Upper lobe of left lung (tissue), 4 donors: ENCODE results near the gene CT45A8.

ENCODE experiments used
- EP300 ChIP-seq, 4 donors: sonication (generic); formaldehyde crosslinking; IDR thresholded peaks; one replicate each; pipeline ENCODE4 v1.5.1; 2017; ENCODE audit warnings: antibody characterized with exemption in 4 of 4, control low read depth in 2 of 4
- POLR2A ChIP-seq, 4 donors: fragments of 450-650 bp; IDR thresholded peaks; one replicate each; pipeline ENCODE4 v1.5.1; 2016 to 2017; ENCODE audit warnings: antibody characterized with exemption in 4 of 4, mild to moderate bottlenecking in 2 of 4
- TF ChIP-seq, protein P1 (sequence below), 6 experiments: fragments of 450-650 bp in 4 of 6; fragments of 200-600 bp in 2 of 6; sonication (generic) in 2 of 6; IDR thresholded peaks; one replicate each; pipeline ENCODE4 v1.5.1; 2016 to 2019; ENCODE audit warnings: antibody characterized with exemption in 6 of 6

DNA sequence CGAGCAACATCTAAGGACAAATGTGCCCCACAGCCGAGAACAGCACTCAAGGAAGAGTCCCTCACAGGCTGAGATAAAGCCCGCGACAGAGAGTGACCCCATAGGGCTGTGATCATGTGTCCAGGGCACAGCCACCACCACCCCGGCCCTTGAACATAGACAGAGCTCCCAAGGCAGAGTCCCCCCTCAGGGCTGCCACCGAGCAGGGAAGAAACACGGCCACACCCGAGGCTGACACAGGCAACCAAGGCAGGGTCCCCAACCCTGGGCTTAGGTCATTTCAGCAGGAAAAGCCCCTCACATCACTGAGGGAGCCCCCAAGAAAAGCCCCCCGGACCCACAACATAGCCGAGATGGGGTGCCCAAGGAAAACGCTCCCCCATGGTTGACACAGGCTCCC lies 38.4 kb upstream of the CT45A8 start:
- TF ChIP-seq EP300 (IDR thresholded peaks at IDR 0.05) (no peak), POLR2A (IDR thresholded peaks at IDR 0.05) (no peak)
- TF ChIP-seq, protein P1, sequence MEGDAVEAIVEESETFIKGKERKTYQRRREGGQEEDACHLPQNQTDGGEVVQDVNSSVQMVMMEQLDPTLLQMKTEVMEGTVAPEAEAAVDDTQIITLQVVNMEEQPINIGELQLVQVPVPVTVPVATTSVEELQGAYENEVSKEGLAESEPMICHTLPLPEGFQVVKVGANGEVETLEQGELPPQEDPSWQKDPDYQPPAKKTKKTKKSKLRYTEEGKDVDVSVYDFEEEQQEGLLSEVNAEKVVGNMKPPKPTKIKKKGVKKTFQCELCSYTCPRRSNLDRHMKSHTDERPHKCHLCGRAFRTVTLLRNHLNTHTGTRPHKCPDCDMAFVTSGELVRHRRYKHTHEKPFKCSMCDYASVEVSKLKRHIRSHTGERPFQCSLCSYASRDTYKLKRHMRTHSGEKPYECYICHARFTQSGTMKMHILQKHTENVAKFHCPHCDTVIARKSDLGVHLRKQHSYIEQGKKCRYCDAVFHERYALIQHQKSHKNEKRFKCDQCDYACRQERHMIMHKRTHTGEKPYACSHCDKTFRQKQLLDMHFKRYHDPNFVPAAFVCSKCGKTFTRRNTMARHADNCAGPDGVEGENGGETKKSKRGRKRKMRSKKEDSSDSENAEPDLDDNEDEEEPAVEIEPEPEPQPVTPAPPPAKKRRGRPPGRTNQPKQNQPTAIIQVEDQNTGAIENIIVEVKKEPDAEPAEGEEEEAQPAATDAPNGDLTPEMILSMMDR (IDR thresholded peaks at IDR 0.05) = no peak
